Smooth muscle cell (in vitro differentiated cells): ENCODE measurements around the gene SPINK5. TPM values are rescaled to one million over a fixed set of nuclear protein-coding genes. Genes with fewer than 3 reads are reported as not detected.

Experiments
- DNase-seq: peaks from one replicate; lab custom pipeline; 2025; ENCODE audit not compliant: unreplicated experiment; lab: John Stamatoyannopoulos, UW
- H2AFZ ChIP-seq: fragments of 200-600 bp; sonication (generic); 2 replicates; pipeline ENCODE4 v1.6.0; 2016; ENCODE audit warnings: antibody characterized with exemption, low read depth, mild to moderate bottlenecking
- H3F3A ChIP-seq: fragments of 200-600 bp; sonication (generic); 2 replicates; pipeline ENCODE4 v1.6.0; 2017; ENCODE audit warnings: antibody characterized with exemption, low read depth
- H3K27ac ChIP-seq: fragments of 200-600 bp; sonication (generic); 2 replicates; pipeline ENCODE4 v1.5.1; 2016; ENCODE audit warnings: low read depth, mild to moderate bottlenecking
- H3K27me3 ChIP-seq: fragments of 200-600 bp; sonication (generic); 2 replicates; pipeline ENCODE4 v1.6.1; 2016; ENCODE audit warnings: low read depth, mild to moderate bottlenecking
- H3K36me3 ChIP-seq: fragments of 200-600 bp; sonication (generic); 2 replicates; pipeline ENCODE4 v1.5.1; 2016; ENCODE audit warnings: low read depth
- H3K4me1 ChIP-seq: fragments of 200-600 bp; sonication (generic); 2 replicates; pipeline ENCODE4 v1.5.1; 2016; ENCODE audit warnings: low read depth
- H3K4me2 ChIP-seq: fragments of 200-600 bp; sonication (generic); 2 replicates; pipeline ENCODE4 v1.6.0; 2016; ENCODE audit warnings: mild to moderate bottlenecking
- H3K4me3 ChIP-seq: fragments of 200-600 bp; sonication (generic); 2 replicates; pipeline ENCODE4 v1.5.1; 2016; ENCODE audit warnings: mild to moderate bottlenecking
- H3K79me2 ChIP-seq: fragments of 200-600 bp; sonication (generic); 2 replicates; pipeline ENCODE4 v1.6.0; 2016; ENCODE audit warnings: low read depth, mild to moderate bottlenecking
- H3K9ac ChIP-seq: fragments of 200-600 bp; sonication (generic); 2 replicates; pipeline ENCODE4 v1.6.0; 2016; ENCODE audit warnings: low read depth
- H3K9me3 ChIP-seq: fragments of 200-600 bp; sonication (generic); replicated peaks from 2 replicates; pipeline ENCODE4 v1.5.1; 2016; ENCODE audit warnings: low read depth
- H4K20me1 ChIP-seq: fragments of 200-600 bp; sonication (generic); 2 replicates; pipeline ENCODE4 v1.6.0; 2016; ENCODE audit warnings: low read depth
- CTCF ChIP-seq: fragments of 200-600 bp; sonication (generic); IDR thresholded peaks from 2 replicates; pipeline ENCODE4 v1.5.1; 2017; ENCODE audit warnings: borderline replicate concordance, mild to moderate bottlenecking, antibody characterized with exemption; ENCODE audit not compliant: insufficient read depth, poor library complexity, severe bottlenecking
- WGBS: methylation state at CpG from one replicate; pipeline ENCODE4 v1.1.7; 2016; ENCODE audit warnings: low lambda C conversion rate; 5-methylcytosine and 5-hydroxymethylcytosine counted together
- polyA plus RNA-seq: library from polyadenylated mRNA; unstranded; fragments of >200 nt; fragmentation: Nextera tagmentation; extraction: Ambion mirVana; gene quantifications from 2 replicates; pipeline ENCODE4 v1.2.1, GENCODE V29; 2016
- total RNA-seq: library from RNA; depleted of rRNA; stranded (reverse); fragments of >200 nt; gene quantifications from 2 replicates; pipeline ENCODE4 v1.2.3, GENCODE V29; 2014

SPINK5 gene
- total and polyA plus RNA-seq, 2 experiments from 2014 or later = 10.0 to 25.3 TPM

- no peaks in the 10 kb centered on the region for H3K9me3 ChIP-seq
- WGBS = 88% methylated on average over 3 of the region's 3 CpGs
- TF ChIP-seq CTCF = no peak
Observed at GRCh38 chr5:148027505-148027904, 36.3 kb upstream of the SPINK5 start.

GRCh38 chr5:148029131-148029530, 34.6 kb upstream of the SPINK5 start:
- Histone ChIP-seq H3K27me3 (no peaks in the 10 kb centered on the region), H2AFZ (no peak overlapping the region), H3F3A (no peaks in the 10 kb centered on the region), H3K36me3 (no peaks in the 10 kb centered on the region), H3K9ac (no peak overlapping the region), H4K20me1 (no peaks in the 10 kb centered on the region), H3K27ac (no peak overlapping the region), H3K9me3 (no peaks in the 10 kb centered on the region), H3K4me1 (no peaks in the 10 kb centered on the region), H3K79me2 (no peaks in the 10 kb centered on the region), H3K4me2 (no peak overlapping the region), H3K4me3 (no peak overlapping the region)
- 93% methylated on average over 4 of the region's 4 CpGs for WGBS
- DNase-seq = no peak
- no peak for TF ChIP-seq CTCF

More at GRCh38 chr5:148027505-148027904, 36.3 kb upstream of the SPINK5 start:
- H3K36me3 ChIP-seq = no peaks in the 10 kb centered on the region
- no peaks in the 10 kb centered on the region for H3K27me3 ChIP-seq
- H3K27ac ChIP-seq = no peak overlapping the region
- H4K20me1 ChIP-seq = no peaks in the 10 kb centered on the region
- H3K4me3 ChIP-seq = no peak overlapping the region
- no peaks in the 10 kb centered on the region for H3K4me1 ChIP-seq
- no peaks in the 10 kb centered on the region for H3K79me2 ChIP-seq
- DNase-seq = no peak
- H3F3A ChIP-seq = no peaks in the 10 kb centered on the region
- H2AFZ ChIP-seq = no peak overlapping the region
- H3K4me2 ChIP-seq = no peak overlapping the region
- H3K9ac ChIP-seq = no peak overlapping the region

- no peaks in the 10 kb centered on the region for H3F3A ChIP-seq
- H3K4me3 ChIP-seq = no peak overlapping the region
- H3K36me3 ChIP-seq = no peaks in the 10 kb centered on the region
- H3K4me2 ChIP-seq = no peak overlapping the region
- no peaks in the 10 kb centered on the region for H3K79me2 ChIP-seq
- no peaks in the 10 kb centered on the region for H3K9me3 ChIP-seq
- H3K27ac ChIP-seq = peak overlapping the region; percentile 71
- no peaks in the 10 kb centered on the region for H4K20me1 ChIP-seq
- no peak for TF ChIP-seq CTCF
- H3K9ac ChIP-seq = peak overlapping the region; percentile 39
- H2AFZ ChIP-seq = no peak overlapping the region
- no peaks in the 10 kb centered on the region for H3K27me3 ChIP-seq
- 92% methylated on average over 1 of the region's 1 CpG for whole genome bisulfite sequencing
- DNase-seq = no peak
- H3K4me1 ChIP-seq = no peaks in the 10 kb centered on the region
Observed at GRCh38 chr5:148033134-148033533, 30.6 kb upstream of the SPINK5 start.

GRCh38 chr5:148035676-148036075, 28.1 kb upstream of the SPINK5 start:
- Histone ChIP-seq H3K9me3 (no peaks in the 10 kb centered on the region), H4K20me1 (no peaks in the 10 kb centered on the region), H3K4me2 (no peak overlapping the region), H3K79me2 (no peaks in the 10 kb centered on the region), H3K27me3 (no peaks in the 10 kb centered on the region), H3F3A (no peaks in the 10 kb centered on the region), H3K9ac (no peak overlapping the region), H3K4me1 (no peaks in the 10 kb centered on the region), H3K36me3 (no peaks in the 10 kb centered on the region), H2AFZ (no peak overlapping the region), H3K27ac (no peak overlapping the region), H3K4me3 (no peak overlapping the region)
- no peak for TF ChIP-seq CTCF
- no peak for DNase-seq
